GM21528 (cell line): ENCODE data around the gene SDCCAG8.

Experiments used
- ATAC-seq: cut with Tn5 transposase; IDR thresholded peaks from one replicate; pipeline ENCODE4 v1.9.1; 2021; ENCODE audit warnings: mild to moderate bottlenecking, moderate library complexity; ENCODE audit not compliant: unreplicated experiment, low FRiP score

SDCCAG8 gene

GRCh38 chr1:243525085-243525487, 269.2 kb downstream of the SDCCAG8 start:
- ATAC-seq, result no peak

GRCh38 chr1:243526180-243526579, 270.3 kb downstream of the SDCCAG8 start:
- ATAC-seq, result no peak

- ATAC-seq, result no peak
These were observed 272.7 kb downstream of the SDCCAG8 start for GRCh38 chr1:243528459-243529121.

GRCh38 chr1:243529512-243529911, 273.7 kb downstream of the SDCCAG8 start:
- ATAC-seq, result no peak

GRCh38 chr1:243535014-243535413, 279.2 kb downstream of the SDCCAG8 start:
- ATAC-seq, result no peak

GRCh38 chr1:243539636-243540035, 283.8 kb downstream of the SDCCAG8 start:
- ATAC-seq, result no peak

GRCh38 chr1:243542739-243543415, 287.0 kb downstream of the SDCCAG8 start:
- ATAC-seq, result no peak

GRCh38 chr1:243543501-243543900, 287.7 kb downstream of the SDCCAG8 start:
- ATAC-seq, result no peak

GRCh38 chr1:243546457-243546856, 290.6 kb downstream of the SDCCAG8 start:
- ATAC-seq, result no peak

- ATAC-seq, result no peak
These were observed 292.1 kb downstream of the SDCCAG8 start for GRCh38 chr1:243547891-243548290.

GRCh38 chr1:243548516-243548915, 292.7 kb downstream of the SDCCAG8 start:
- ATAC-seq, result no peak

GRCh38 chr1:243549108-243549507, 293.3 kb downstream of the SDCCAG8 start:
- no peak for ATAC-seq
